Testis (tissue), 3 donors: ENCODE results near the gene C1orf87. TPM values are rescaled to one million over a fixed set of nuclear protein-coding genes. Genes with fewer than 3 reads are reported as not detected.

Experiments used
- DNase-seq: peaks from one replicate; pipeline ENCODE4 v3.0.0-alpha.2; 2019
- H3K27ac ChIP-seq, 2 donors: fragments of 200-600 bp; sonication (generic); one replicate each; pipeline ENCODE4 v1.5.1; 2019
- H3K27me3 ChIP-seq: fragments of 200-600 bp; sonication (generic); one replicate; pipeline ENCODE4 v1.5.1; 2019
- H3K36me3 ChIP-seq: fragments of 200-600 bp; sonication (generic); one replicate; pipeline ENCODE4 v1.5.1; 2017; ENCODE audit warnings: low read depth; ENCODE audit errors: missing control alignments
- H3K4me1 ChIP-seq: fragments of 200-600 bp; sonication (generic); one replicate; pipeline ENCODE4 v1.5.1; 2019
- H3K4me3 ChIP-seq, 2 donors: fragments of 200-600 bp; sonication (generic); one replicate each; pipeline ENCODE4 v1.5.1; 2017 to 2019
- H3K9me3 ChIP-seq: fragments of 200-600 bp; sonication (generic); one replicate; pipeline ENCODE4 v1.5.1; 2017
- CTCF ChIP-seq, 3 experiments: fragments of 450-650 bp in 2 of 3; fragments of 200-600 bp in 1 of 3; sonication (generic) in 1 of 3; IDR thresholded peaks; one replicate each; pipeline ENCODE4 v1.5.1; 2016 to 2019; ENCODE audit warnings: antibody characterized with exemption in 3 of 3, mild to moderate bottlenecking in 2 of 3, moderate library complexity in 1 of 3
- POLR2A ChIP-seq: fragments of 450-650 bp; IDR thresholded peaks from one replicate; pipeline ENCODE4 v1.6.1; 2017; ENCODE audit warnings: antibody characterized with exemption, mild to moderate bottlenecking, moderate library complexity
- WGBS, 2 donors: methylation state at CpG; one replicate each; pipeline ENCODE4 v1.1.5; 2018; 5-methylcytosine and 5-hydroxymethylcytosine counted together
- intact Hi-C: fragments of 100-400 bp; cut with DNase I; formaldehyde crosslinking; loops from one replicate; pipeline ENCODE4 v1.15.1; 2023; ENCODE audit warnings: low total_unique reads
- polyA plus RNA-seq: library from polyadenylated mRNA; stranded (reverse); fragments of 350-450 nt; fragmentation: Illumina TruSeq; extraction: RNeasy Lipid Tissue Mini Kit (QIAGEN cat#74804); gene quantifications from one replicate; pipeline ENCODE4 v1.2.3, GENCODE V29; 2014; ENCODE audit warnings: low read depth, low replicate concordance; ENCODE audit not compliant: insufficient read depth
- total RNA-seq, 2 donors: library from RNA; depleted of rRNA; stranded (reverse); fragments of >200 nt; gene quantifications; one replicate each; pipeline ENCODE4 v1.2.3, GENCODE V29; 2016

The C1orf87 gene
- total and polyA plus RNA-seq, 3 donors from 2014 or later: 6.2 to 31.5 (median 12.6) TPM

- Histone ChIP-seq H3K4me3 (no peak overlapping the region), H3K9me3 (no peaks in the 10 kb centered on the region), H3K27ac (no peak overlapping the region), H3K27me3 (no peaks in the 10 kb centered on the region), H3K4me1 (no peaks in the 10 kb centered on the region), H3K36me3 (no peaks in the 10 kb centered on the region)
- no peak for DNase-seq
- WGBS, 2 donors: 58 to 77% methylated on average over 1 of the region's 1 CpG
- intact Hi-C loops: no loop called here
- TF ChIP-seq CTCF (IDR thresholded peaks at IDR 0.05) (no peak), POLR2A (no peak)
These were observed 5.1 kb downstream of the C1orf87 start for GRCh38 chr1:60068393-60069045.

GRCh38 chr1:60066001-60066400 lies 7.6 kb downstream of the C1orf87 start:
- Histone ChIP-seq H3K4me1 (no peaks in the 10 kb centered on the region), H3K9me3 (no peaks in the 10 kb centered on the region), H3K4me3 (no peak overlapping the region), H3K27me3 (no peaks in the 10 kb centered on the region), H3K36me3 (no peaks in the 10 kb centered on the region), H3K27ac (no peak overlapping the region)
- no peak for TF ChIP-seq CTCF (IDR thresholded peaks at IDR 0.05)
- no peak for TF ChIP-seq POLR2A
- intact Hi-C loops: no loop called here
- no peak for DNase-seq
- 88 to 95% methylated on average over 1 of the region's 1 CpG for whole genome bisulfite sequencing, 2 donors

GRCh38 chr1:60065199-60065598 lies 8.4 kb downstream of the C1orf87 start:
- Histone ChIP-seq H3K4me3 (no peak overlapping the region), H3K9me3 (no peaks in the 10 kb centered on the region), H3K27ac (no peak overlapping the region), H3K36me3 (no peaks in the 10 kb centered on the region), H3K4me1 (no peaks in the 10 kb centered on the region), H3K27me3 (no peaks in the 10 kb centered on the region)
- DNase-seq: no peak
- 91 to 93% methylated on average over 2 of the region's 2 CpGs for WGBS, 2 donors
- intact Hi-C loops: no loop called here
- TF ChIP-seq POLR2A: no peak
- no peak for TF ChIP-seq CTCF (IDR thresholded peaks at IDR 0.05)

GRCh38 chr1:60063561-60063960 lies 10.0 kb downstream of the C1orf87 start:
- DNase-seq: no peak
- Histone ChIP-seq H3K4me1 (no peaks in the 10 kb centered on the region), H3K4me3 (no peak overlapping the region), H3K27me3 (no peaks in the 10 kb centered on the region), H3K36me3 (no peaks in the 10 kb centered on the region), H3K9me3 (no peaks in the 10 kb centered on the region), H3K27ac (no peak overlapping the region)
- intact Hi-C loops: no loop called here
- 83 to 91% methylated on average over 4 of the region's 4 CpGs for WGBS, 2 donors
- TF ChIP-seq CTCF (IDR thresholded peaks at IDR 0.05) (no peak), POLR2A (no peak)

GRCh38 chr1:60059468-60059867 lies 14.1 kb downstream of the C1orf87 start:
- no peaks in the 10 kb centered on the region for H3K27me3 ChIP-seq
- H3K4me3 ChIP-seq: no peak overlapping the region
- H3K9me3 ChIP-seq: no peaks in the 10 kb centered on the region
- H3K4me1 ChIP-seq: no peaks in the 10 kb centered on the region
- 57 to 76% methylated on average over 6 to 7 of the region's 7 CpGs for WGBS, 2 donors
- TF ChIP-seq POLR2A (no peak), CTCF (IDR thresholded peaks at IDR 0.05) (no peak)
- no peaks in the 10 kb centered on the region for H3K36me3 ChIP-seq
- no peak overlapping the region for H3K27ac ChIP-seq
- intact Hi-C loops: no loop called here
- DNase-seq: no peak
